IPS DF 6.9 (cell line): Measurements from ENCODE around the gene DDX49.
A peak's percentile ranks its signal among the peaks of the same experiment; 100 is the strongest.

ENCODE experiments used
- DNase-seq: peaks from one replicate; pipeline ENCODE4 v3.0.0-alpha.2; 2013; ENCODE audit warnings: low read depth, low spot score
- H3K27ac ChIP-seq: one replicate; pipeline ENCODE4 v1.5.1; 2013; ENCODE audit warnings: low read length, control low read depth
- H3K27me3 ChIP-seq: 2 replicates; pipeline ENCODE4 v1.6.1; 2013; ENCODE audit warnings: mild to moderate bottlenecking, low read length; ENCODE audit not compliant: control insufficient read depth, insufficient read depth
- H3K36me3 ChIP-seq: 2 replicates; pipeline ENCODE4 v1.6.1; 2013; ENCODE audit warnings: low read length; ENCODE audit not compliant: control insufficient read depth, insufficient read depth
- H3K4me1 ChIP-seq: 2 replicates; pipeline ENCODE4 v1.6.1; 2013; ENCODE audit warnings: low read length; ENCODE audit not compliant: control insufficient read depth, insufficient read depth
- H3K4me3 ChIP-seq: 2 replicates; pipeline ENCODE4 v1.5.1; 2013; ENCODE audit warnings: mild to moderate bottlenecking, low read length
- H3K9me3 ChIP-seq: 2 replicates; pipeline ENCODE4 v1.6.1; 2013; ENCODE audit warnings: low read length, inconsistent platforms; ENCODE audit not compliant: control insufficient read depth, insufficient read depth
- WGBS: extraction: QIAGEN DNeasy Blood & Tissue Kit; methylation state at CpG from one replicate; pipeline ENCODE4 v1.1.7; 2013; ENCODE audit warnings: mixed read lengths, missing lambda C conversion rate; ENCODE audit not compliant: insufficient read length, insufficient coverage; 5-methylcytosine and 5-hydroxymethylcytosine counted together

DDX49 gene

GRCh38 chr19:18932216-18932841 is 12.8 kb downstream of the DDX49 start:
- Histone ChIP-seq H3K36me3 (peaks cover 15% of the 10 kb centered on the region), H3K27me3 (no peaks in the 10 kb centered on the region), H3K27ac (no peak overlapping the region), H3K4me3 (peak overlapping the region; percentile 43; the same call in 1 of the 2 replicates), H3K9me3 (no peaks in the 10 kb centered on the region), H3K4me1 (peaks cover 5% of the 10 kb centered on the region)
- peak; percentile 85 for DNase-seq
- WGBS: no CpG with 5 or more reads among the region's 37 CpGs

- H3K27ac ChIP-seq: no peak overlapping the region
- DNase-seq: no peak
- H3K9me3 ChIP-seq: no peaks in the 10 kb centered on the region
- no CpG with 5 or more reads among the region's 13 CpGs for WGBS
- H3K4me3 ChIP-seq: no peak overlapping the region
- H3K4me1 ChIP-seq: peaks cover 5% of the 10 kb centered on the region
- H3K36me3 ChIP-seq: peaks cover 10% of the 10 kb centered on the region
- no peaks in the 10 kb centered on the region for H3K27me3 ChIP-seq
Measured at GRCh38 chr19:18933297-18933696, 13.8 kb downstream of the DDX49 start.

GRCh38 chr19:18939163-18939562 is 19.6 kb downstream of the DDX49 start:
- WGBS: no CpG with 5 or more reads among the region's 3 CpGs
- Histone ChIP-seq H3K9me3 (no peaks in the 10 kb centered on the region), H3K27ac (no peak overlapping the region), H3K36me3 (0 out of 2 replicates have a peak, but pooled peaks cover 3% of the 10 kb centered on the region), H3K4me3 (no peak overlapping the region), H3K4me1 (peaks cover 5% of the 10 kb centered on the region; the same call in 1 of the 2 replicates), H3K27me3 (no peaks in the 10 kb centered on the region)
- DNase-seq: no peak

GRCh38 chr19:18939922-18940768 is 20.6 kb downstream of the DDX49 start:
- 0 out of 2 replicates have a peak, but pooled peaks cover 2% of the 10 kb centered on the region for H3K36me3 ChIP-seq
- no CpG with 5 or more reads among the region's 47 CpGs for WGBS
- no peak overlapping the region for H3K27ac ChIP-seq
- H3K9me3 ChIP-seq: no peaks in the 10 kb centered on the region
- H3K4me1 ChIP-seq: peaks cover 5% of the 10 kb centered on the region; the same call in 1 of the 2 replicates
- no peak for DNase-seq
- peak overlapping the region; percentile 71 for H3K4me3 ChIP-seq
- H3K27me3 ChIP-seq: no peaks in the 10 kb centered on the region; the same call in 1 of the 2 replicates

GRCh38 chr19:18940769-18941627 is 21.5 kb downstream of the DDX49 start, which contains the start of gene HOMER3:
TSS of gene HOMER3 (minus strand) at chr19:18941217. CDS start at chr19:18938982, 2,235 bp downstream.
- H3K9me3 ChIP-seq: no peaks in the 10 kb centered on the region
- no peak within 1 kb of the TSS for H3K27ac ChIP-seq
- peaks cover 5% of the 10 kb centered on the region; the same call in 1 of the 2 replicates for H3K4me1 ChIP-seq
- no peak for DNase-seq
- no peaks in the 10 kb centered on the region; the same call in 1 of the 2 replicates for H3K27me3 ChIP-seq
- peak within 1 kb of the TSS; percentile 71 for H3K4me3 ChIP-seq
- H3K36me3 ChIP-seq: 0 out of 2 replicates have a peak, but pooled peaks cover 2% of the 10 kb centered on the region
- no CpG with 5 or more reads among the region's 81 CpGs for WGBS

- no peaks in the 10 kb centered on the region for H3K9me3 ChIP-seq
- DNase-seq: no peak
- no peak overlapping the region for H3K27ac ChIP-seq
- H3K4me3 ChIP-seq: peak overlapping the region; percentile 10; the same call in 1 of the 2 replicates
- 0 out of 2 replicates have a peak, but pooled peaks cover 2% of the 10 kb centered on the region for H3K36me3 ChIP-seq
- WGBS: no CpG with 5 or more reads among the region's 18 CpGs
- H3K4me1 ChIP-seq: peaks cover 5% of the 10 kb centered on the region; the same call in 1 of the 2 replicates
- no peaks in the 10 kb centered on the region; the same call in 1 of the 2 replicates for H3K27me3 ChIP-seq
Measured at GRCh38 chr19:18941628-18942354, 22.3 kb downstream of the DDX49 start.

- H3K4me1 ChIP-seq: peaks cover 5% of the 10 kb centered on the region; the same call in 1 of the 2 replicates
- no CpG with 5 or more reads among the region's 6 CpGs for WGBS
- no peak overlapping the region for H3K4me3 ChIP-seq
- no peak overlapping the region for H3K27ac ChIP-seq
- 0 out of 2 replicates have a peak, but pooled peaks cover 2% of the 10 kb centered on the region for H3K36me3 ChIP-seq
- no peaks in the 10 kb centered on the region for H3K9me3 ChIP-seq
- no peaks in the 10 kb centered on the region; the same call in 1 of the 2 replicates for H3K27me3 ChIP-seq
- DNase-seq: no peak
Measured at GRCh38 chr19:18942692-18943091, 23.2 kb downstream of the DDX49 start.

GRCh38 chr19:18943465-18943864 is 23.9 kb downstream of the DDX49 start:
- Histone ChIP-seq H3K4me3 (no peak overlapping the region), H3K27me3 (no peaks in the 10 kb centered on the region; the same call in 1 of the 2 replicates), H3K4me1 (peaks cover 5% of the 10 kb centered on the region; the same call in 1 of the 2 replicates), H3K36me3 (no peaks in the 10 kb centered on the region), H3K9me3 (no peaks in the 10 kb centered on the region), H3K27ac (no peak overlapping the region)
- WGBS: no CpG with 5 or more reads among the region's 4 CpGs
- DNase-seq: no peak

GRCh38 chr19:18945297-18945696 is 25.8 kb downstream of the DDX49 start:
- no peaks in the 10 kb centered on the region; the same call in 1 of the 2 replicates for H3K27me3 ChIP-seq

More at GRCh38 chr19:18945297-18945696, 25.8 kb downstream of the DDX49 start:
- H3K36me3 ChIP-seq: no peaks in the 10 kb centered on the region
- peaks cover 4% of the 10 kb centered on the region; the same call in 1 of the 2 replicates for H3K4me1 ChIP-seq
- no CpG with 5 or more reads among the region's 9 CpGs for WGBS
- H3K4me3 ChIP-seq: no peak overlapping the region
- no peak for DNase-seq
- H3K27ac ChIP-seq: no peak overlapping the region
- no peaks in the 10 kb centered on the region for H3K9me3 ChIP-seq
